ENCODE measurements around the gene RAB33B. TPM values are rescaled to one million over a fixed set of nuclear protein-coding genes. Genes with fewer than 3 reads are reported as not detected.

RAB33B gene
- total RNA-seq, 1 experiment from 2014 or later: 5.7 TPM

- no peak for TF ChIP-seq ZNF512 (CRISPR knock-in tag; IDR thresholded peaks at IDR 0.05; ENCODE audit: borderline replicate concordance)
- TF ChIP-seq TP53 (CRISPR knock-in tag; IDR thresholded peaks at IDR 0.05): no peak
- TF ChIP-seq, protein P1, sequence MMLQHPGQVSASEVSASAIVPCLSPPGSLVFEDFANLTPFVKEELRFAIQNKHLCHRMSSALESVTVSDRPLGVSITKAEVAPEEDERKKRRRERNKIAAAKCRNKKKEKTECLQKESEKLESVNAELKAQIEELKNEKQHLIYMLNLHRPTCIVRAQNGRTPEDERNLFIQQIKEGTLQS (CRISPR knock-in tag; conservative IDR thresholded peaks at IDR 0.05): no peak
- TF ChIP-seq ZNF317 (CRISPR knock-in tag; IDR thresholded peaks at IDR 0.05; ENCODE audit: borderline replicate concordance, low read depth): no peak
- no peak for TF ChIP-seq CBFB (CRISPR knock-in tag; IDR thresholded peaks at IDR 0.05; ENCODE audit: low read depth)
- TF ChIP-seq ZBTB21 (CRISPR knock-in tag; IDR thresholded peaks at IDR 0.05; ENCODE audit: borderline replicate concordance): no peak
- no peak for TF ChIP-seq ZMAT4 (CRISPR knock-in tag; IDR thresholded peaks at IDR 0.05)
- no peak for TF ChIP-seq E2F4 (CRISPR knock-in tag; IDR thresholded peaks at IDR 0.05; ENCODE audit: borderline replicate concordance, low read depth)
Measured at GRCh38 chr4:139484783-139485311, 30.9 kb downstream of the RAB33B start (continued).

- Mint-ChIP-seq H3K4me1 (peaks cover 13% of the 10 kb centered on the region), H3K36me3 (no peaks in the 10 kb centered on the region), H3K27me3 (ENCODE audit: low read depth) (no peaks in the 10 kb centered on the region), H3K9me3 (no peaks in the 10 kb centered on the region), H3K27ac (no peak overlapping the region), H3K4me3 (no peak overlapping the region)
- CTCF ChIA-PET: no interaction called here
- no peak for DNase-seq (ENCODE audit: low spot score)
- POLR2A ChIA-PET: interaction anchor here (0.5 to 0.6 kb wide), 2 partner anchors 104 to 319 kb away, joined by 3 read pairs; no protein-coding TSS in a partner anchor
- no peak for ATAC-seq
- TF ChIP-seq IRF1 (CRISPR knock-in tag; IDR thresholded peaks at IDR 0.05): no peak
- TF ChIP-seq, protein P2, sequence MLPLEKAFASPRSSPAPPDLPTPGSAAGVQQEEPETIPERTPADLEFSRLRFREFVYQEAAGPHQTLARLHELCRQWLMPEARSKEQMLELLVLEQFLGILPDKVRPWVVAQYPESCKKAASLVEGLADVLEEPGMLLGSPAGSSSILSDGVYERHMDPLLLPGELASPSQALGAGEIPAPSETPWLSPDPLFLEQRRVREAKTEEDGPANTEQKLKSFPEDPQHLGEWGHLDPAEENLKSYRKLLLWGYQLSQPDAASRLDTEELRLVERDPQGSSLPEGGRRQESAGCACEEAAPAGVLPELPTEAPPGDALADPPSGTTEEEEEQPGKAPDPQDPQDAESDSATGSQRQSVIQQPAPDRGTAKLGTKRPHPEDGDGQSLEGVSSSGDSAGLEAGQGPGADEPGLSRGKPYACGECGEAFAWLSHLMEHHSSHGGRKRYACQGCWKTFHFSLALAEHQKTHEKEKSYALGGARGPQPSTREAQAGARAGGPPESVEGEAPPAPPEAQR (CRISPR knock-in tag; IDR thresholded peaks at IDR 0.05): no peak
- TF ChIP-seq, protein P1 (CRISPR knock-in tag; conservative IDR thresholded peaks at IDR 0.05): no peak
- TF ChIP-seq GTF2I (CRISPR knock-in tag; conservative IDR thresholded peaks at IDR 0.05): no peak
- no peak for TF ChIP-seq ZNF263 (CRISPR knock-in tag; IDR thresholded peaks at IDR 0.05; ENCODE audit: low read depth)
Measured at GRCh38 chr4:139488442-139488841, 34.5 kb downstream of the RAB33B start.

DNA sequence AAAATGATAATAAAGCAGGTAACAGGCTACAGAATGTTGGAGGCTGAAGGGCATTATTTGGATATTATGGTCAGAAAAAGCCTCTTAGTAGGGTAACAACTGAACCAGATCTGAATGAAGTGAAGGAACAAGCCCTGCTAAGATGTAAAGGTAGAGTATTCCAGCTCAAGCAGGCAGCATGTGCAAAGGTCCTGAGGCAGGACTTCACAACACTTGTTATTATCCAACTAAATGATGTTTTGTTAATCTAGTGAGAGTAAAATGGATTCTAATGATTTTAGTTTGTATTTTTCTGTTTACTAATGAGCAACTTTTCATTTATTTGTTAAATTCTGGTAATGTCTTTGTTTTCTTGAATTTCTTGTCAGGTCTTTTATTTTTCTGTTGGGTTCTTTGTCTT, 35.7 kb downstream of the RAB33B start:
- H3K27ac Mint-ChIP-seq: no peak overlapping the region
- POLR2A ChIA-PET: no interaction called here
- H3K4me3 Mint-ChIP-seq: no peak overlapping the region
- DNase-seq (ENCODE audit: low spot score) (no peak), ATAC-seq (no peak)
- CTCF ChIA-PET: interaction anchor here (0.6 kb wide), 1 partner anchor 8 kb away, joined by 3 read pairs; no protein-coding TSS in a partner anchor
- H3K4me1 Mint-ChIP-seq: peaks cover 13% of the 10 kb centered on the region
- H3K9me3 Mint-ChIP-seq: peaks cover 7% of the 10 kb centered on the region
- TF ChIP-seq, protein P2 (CRISPR knock-in tag; IDR thresholded peaks at IDR 0.05): no peak
- TF ChIP-seq FOXJ3 (CRISPR knock-in tag; IDR thresholded peaks at IDR 0.05; ENCODE audit: borderline replicate concordance): no peak
- TF ChIP-seq, protein P3, sequence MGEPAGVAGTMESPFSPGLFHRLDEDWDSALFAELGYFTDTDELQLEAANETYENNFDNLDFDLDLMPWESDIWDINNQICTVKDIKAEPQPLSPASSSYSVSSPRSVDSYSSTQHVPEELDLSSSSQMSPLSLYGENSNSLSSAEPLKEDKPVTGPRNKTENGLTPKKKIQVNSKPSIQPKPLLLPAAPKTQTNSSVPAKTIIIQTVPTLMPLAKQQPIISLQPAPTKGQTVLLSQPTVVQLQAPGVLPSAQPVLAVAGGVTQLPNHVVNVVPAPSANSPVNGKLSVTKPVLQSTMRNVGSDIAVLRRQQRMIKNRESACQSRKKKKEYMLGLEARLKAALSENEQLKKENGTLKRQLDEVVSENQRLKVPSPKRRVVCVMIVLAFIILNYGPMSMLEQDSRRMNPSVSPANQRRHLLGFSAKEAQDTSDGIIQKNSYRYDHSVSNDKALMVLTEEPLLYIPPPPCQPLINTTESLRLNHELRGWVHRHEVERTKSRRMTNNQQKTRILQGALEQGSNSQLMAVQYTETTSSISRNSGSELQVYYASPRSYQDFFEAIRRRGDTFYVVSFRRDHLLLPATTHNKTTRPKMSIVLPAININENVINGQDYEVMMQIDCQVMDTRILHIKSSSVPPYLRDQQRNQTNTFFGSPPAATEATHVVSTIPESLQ (CRISPR knock-in tag; IDR thresholded peaks at IDR 0.05): no peak
- no peaks in the 10 kb centered on the region for H3K27me3 Mint-ChIP-seq (ENCODE audit: low read depth)
- no peaks in the 10 kb centered on the region for H3K36me3 Mint-ChIP-seq
